AG04449 (cell line): ENCODE data around the gene NCKAP5L.
"Not testable (repeated sequence)": the region's sequence is repeated elsewhere in the genome, so short reads cannot be mapped to it uniquely, and the experiment has no call there.

Experiments used
- CTCF ChIA-PET: fragments of 350-600 bp; formaldehyde crosslinking; extraction: SDS; loops from one replicate; lab custom pipeline; 2021; ENCODE audit warnings: antibody characterized with exemption; lab: Yijun Ruan, JAX
- POLR2A ChIA-PET: fragments of 400-600, 350-600 bp; formaldehyde crosslinking; extraction: SDS; loops from one replicate; lab custom pipeline; 2020; ENCODE audit warnings: antibody characterized with exemption, inconsistent platforms; lab: Yijun Ruan, JAX
- DNase-seq: peaks from one replicate; pipeline ENCODE4 v3.0.0-alpha.2; 2010; ENCODE audit warnings: low read depth, low spot score
- H3K4me3 ChIP-seq: 2 replicates; pipeline ENCODE4 v1.5.1; 2011; ENCODE audit warnings: low read depth, mild to moderate bottlenecking, control low read depth, low read length
- CTCF ChIP-seq: IDR thresholded peaks from one replicate; pipeline ENCODE4 v1.5.1; 2011; ENCODE audit warnings: mild to moderate bottlenecking, moderate library complexity, low read length, control low read depth, inconsistent platforms; ENCODE audit not compliant: insufficient read depth; ENCODE audit errors: missing control alignments

The NCKAP5L gene

GRCh38 chr12:49874142-49874897, 46.1 kb upstream of the NCKAP5L start:
- H3K4me3 ChIP-seq: no peak overlapping the region
- ChIA-PET POLR2A (no interaction called here), CTCF (interaction anchor here (0.9 to 12.1 kb wide), 8 partner anchors 8 to 196 kb away, joined by 3 to 121 read pairs (median 5); no protein-coding TSS in a partner anchor)
- DNase-seq: no peak
- no peak for TF ChIP-seq CTCF

- no peak for TF ChIP-seq CTCF
- no peak for DNase-seq
- H3K4me3 ChIP-seq: no peak overlapping the region
- CTCF ChIA-PET: interaction anchor here (0.9 to 12.1 kb wide), 8 partner anchors 14 to 197 kb away, joined by 3 to 121 read pairs (median 4); no protein-coding TSS in a partner anchor
- POLR2A ChIA-PET: no interaction called here
Measured at GRCh38 chr12:49873361-49873934, 45.2 kb upstream of the NCKAP5L start.

DNA sequence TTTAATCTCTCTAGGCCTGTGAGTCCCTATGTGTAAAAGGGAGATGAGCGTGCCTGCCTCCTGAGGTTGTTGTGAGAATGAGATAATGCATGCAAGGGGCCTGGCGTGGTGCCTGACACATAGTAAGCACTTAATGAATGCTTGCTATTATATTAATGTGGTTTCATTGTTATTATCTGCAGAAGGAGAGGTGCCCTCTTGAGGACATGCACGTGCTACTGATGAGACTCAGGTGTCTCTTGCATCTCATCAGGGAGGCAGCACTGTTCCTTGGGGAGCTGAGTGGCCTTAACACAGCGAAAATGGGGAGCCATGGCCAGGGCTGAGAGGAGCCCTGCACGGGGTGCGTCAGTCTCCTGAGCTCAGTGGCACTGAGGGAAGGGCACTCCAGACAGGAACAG, 44.6 kb upstream of the NCKAP5L start:
- no peak for DNase-seq
- CTCF ChIA-PET: interaction anchor here (1.1 to 12.1 kb wide), 6 partner anchors 14 to 198 kb away, joined by 3 to 121 read pairs (median 8); no protein-coding TSS in a partner anchor
- POLR2A ChIA-PET: no interaction called here
- H3K4me3 ChIP-seq: no peak overlapping the region
- TF ChIP-seq CTCF: no peak

- no peak overlapping the region for H3K4me3 ChIP-seq
- TF ChIP-seq CTCF: no peak
- ChIA-PET POLR2A (interaction anchor here (0.6 kb wide), 1 partner anchor 112 kb away, joined by 3 read pairs; no protein-coding TSS in a partner anchor), CTCF (interaction anchor here (1.1 to 12.1 kb wide), 6 partner anchors 9 to 198 kb away, joined by 3 to 121 read pairs (median 8); no protein-coding TSS in a partner anchor)
- DNase-seq: no peak
Measured at GRCh38 chr12:49872381-49872780, 44.2 kb upstream of the NCKAP5L start.

GRCh38 chr12:49871811-49872251, 43.6 kb upstream of the NCKAP5L start:
- DNase-seq: peak; percentile 71
- CTCF ChIA-PET: interaction anchor here (1.3 to 12.1 kb wide), 7 partner anchors 10 to 203 kb away, joined by 3 to 121 read pairs (median 5); no protein-coding TSS in a partner anchor
- POLR2A ChIA-PET: interaction anchor here (0.6 kb wide), 1 partner anchor 111 kb away, joined by 3 read pairs; no protein-coding TSS in a partner anchor
- not testable (repeated sequence) for H3K4me3 ChIP-seq

GRCh38 chr12:49871263-49871561, 43.0 kb upstream of the NCKAP5L start:
- CTCF ChIA-PET: interaction anchor here (0.9 to 12.1 kb wide), 11 partner anchors 11 to 203 kb away, joined by 3 to 121 read pairs (median 5); partner anchors contain the start of gene BCDIN3D
- DNase-seq: no peak
- POLR2A ChIA-PET: no interaction called here
- TF ChIP-seq CTCF: no peak
- no peak overlapping the region for H3K4me3 ChIP-seq
